GM23248 (cell line): Measurements from ENCODE around the gene PCED1A.

Experiments
- EZH2 ChIP-seq: fragments of 200-600 bp; sonication (generic); IDR thresholded peaks from 2 replicates; pipeline ENCODE4 v1.6.1; 2018; ENCODE audit warnings: antibody characterized with exemption, mild to moderate bottlenecking; ENCODE audit not compliant: insufficient read depth, poor library complexity, severe bottlenecking
- EZH2phosphoT487 ChIP-seq: fragments of 200-600 bp; sonication (generic); IDR thresholded peaks from 2 replicates; pipeline ENCODE4 v1.6.1; 2018; ENCODE audit warnings: antibody characterized with exemption, moderate library complexity, mild to moderate bottlenecking, low read depth; ENCODE audit not compliant: insufficient read depth

DNA sequence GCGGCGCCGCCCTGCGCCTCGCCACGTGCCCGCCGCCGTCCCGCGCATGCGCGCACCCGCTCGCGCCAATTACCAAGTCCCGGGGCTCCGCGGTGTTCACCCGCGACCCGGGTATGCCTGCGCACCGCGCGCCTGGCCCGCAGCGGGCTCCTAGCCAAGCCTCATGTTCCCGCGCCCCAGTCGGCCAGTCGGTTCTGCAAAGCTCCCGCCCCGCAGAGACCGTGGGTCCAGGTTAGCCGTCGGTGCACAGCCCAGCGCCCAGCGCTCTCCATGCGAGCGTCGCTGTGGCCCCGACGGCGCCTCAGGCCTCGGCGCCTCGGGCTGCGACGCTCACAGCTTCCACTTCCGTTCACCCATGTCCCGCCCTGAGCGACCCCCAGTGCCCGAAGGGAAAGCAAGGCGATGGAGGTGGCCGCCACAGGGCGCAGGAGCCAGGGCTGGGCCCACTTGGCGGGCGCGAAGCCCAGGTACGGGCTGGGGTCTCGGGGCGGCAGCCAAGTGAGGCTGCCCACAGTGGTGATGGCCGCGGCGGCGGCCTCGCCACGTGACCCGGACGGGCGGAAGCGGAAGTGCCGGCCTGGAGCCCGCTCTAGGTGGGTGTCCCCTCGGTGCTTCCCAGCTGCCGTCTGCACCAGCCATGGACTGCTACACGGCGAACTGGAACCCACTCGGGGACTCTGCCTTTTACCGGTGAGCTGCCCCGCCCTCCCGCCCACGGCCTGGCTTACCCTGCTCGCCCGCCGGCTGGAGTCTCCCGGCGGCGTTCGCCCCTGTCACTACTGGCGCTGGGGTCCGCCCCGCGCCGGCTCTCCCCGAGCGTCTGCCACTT is at the start of gene PCED1A, which contains the start of gene VPS16:
- TF ChIP-seq EZH2 (no peak), EZH2phosphoT487 (no peak)
